MCF 10A (cell line): Measurements from ENCODE around the gene GARRE1. TPM values are rescaled to one million over a fixed set of nuclear protein-coding genes. Genes with fewer than 3 reads are reported as not detected.
"Not testable (repeated sequence)": the region's sequence is repeated elsewhere in the genome, so short reads cannot be mapped to it uniquely, and the experiment has no call there.

Experiments
- BruUV-seq: library from RNA; stranded (reverse); fragments of 400-500 nt; replicated peaks from 2 replicates; lab custom pipeline; 2021; lab: Mats Ljungman, UMichigan
- CTCF ChIA-PET: fragments of 300-600 bp; sonication (Branson Sonifier 250); formaldehyde crosslinking; extraction: SDS; loops from one replicate; lab custom pipeline; 2021; ENCODE audit warnings: antibody characterized with exemption, inconsistent platforms; lab: Yijun Ruan, JAX
- POLR2A ChIA-PET: fragments of 300-600, 350-650 bp; sonication (Branson Sonifier 250); formaldehyde crosslinking; extraction: SDS; loops from one replicate; lab custom pipeline; 2020; ENCODE audit warnings: antibody characterized with exemption, inconsistent platforms; lab: Yijun Ruan, JAX
- DNase-seq: peaks from one replicate; pipeline ENCODE4 v3.0.0-alpha.2; 2018; ENCODE audit not compliant: unreplicated experiment
- H3K27ac Mint-ChIP-seq: one replicate; pipeline ENCODE4 v1.8.0; 2022; ENCODE audit warnings: mild to moderate bottlenecking, low read depth, mixed read lengths; ENCODE audit not compliant: unreplicated experiment
- H3K27me3 Mint-ChIP-seq: one replicate; pipeline ENCODE4 v1.8.0; 2022; ENCODE audit warnings: mixed read lengths; ENCODE audit not compliant: insufficient read depth, unreplicated experiment
- H3K36me3 Mint-ChIP-seq: one replicate; pipeline ENCODE4 v1.8.0; 2022; ENCODE audit warnings: mild to moderate bottlenecking, moderate library complexity, mixed read lengths; ENCODE audit not compliant: insufficient read depth, unreplicated experiment
- H3K4me1 Mint-ChIP-seq: one replicate; pipeline ENCODE4 v1.8.0; 2022; ENCODE audit warnings: mixed read lengths; ENCODE audit not compliant: insufficient read depth, unreplicated experiment
- H3K4me3 Mint-ChIP-seq: one replicate; pipeline ENCODE4 v1.8.0; 2022; ENCODE audit warnings: mild to moderate bottlenecking, moderate library complexity, mixed read lengths; ENCODE audit not compliant: unreplicated experiment
- H3K9me3 Mint-ChIP-seq: one replicate; pipeline ENCODE4 v1.8.0; 2022; ENCODE audit warnings: mixed read lengths; ENCODE audit not compliant: unreplicated experiment
- intact Hi-C: fragments of 100-400 bp; cut with micrococcal nuclease; formaldehyde crosslinking; loops from 2 replicates; pipeline ENCODE4 v1.14.1; 2022
- total RNA-seq: library from RNA; stranded (reverse); gene quantifications from 2 replicates; pipeline ENCODE4 v1.2.3, GENCODE V29; 2022
- TF ChIP-seq, protein P1 (sequence below): fragments of 200-600 bp; IDR thresholded peaks from one replicate; pipeline ENCODE4 v1.8.0; 2022; ENCODE audit warnings: antibody characterized with exemption, mild to moderate bottlenecking; ENCODE audit not compliant: unreplicated experiment

The GARRE1 gene
- total RNA-seq, 1 experiment from 2014 or later: 12.8 TPM

DNA sequence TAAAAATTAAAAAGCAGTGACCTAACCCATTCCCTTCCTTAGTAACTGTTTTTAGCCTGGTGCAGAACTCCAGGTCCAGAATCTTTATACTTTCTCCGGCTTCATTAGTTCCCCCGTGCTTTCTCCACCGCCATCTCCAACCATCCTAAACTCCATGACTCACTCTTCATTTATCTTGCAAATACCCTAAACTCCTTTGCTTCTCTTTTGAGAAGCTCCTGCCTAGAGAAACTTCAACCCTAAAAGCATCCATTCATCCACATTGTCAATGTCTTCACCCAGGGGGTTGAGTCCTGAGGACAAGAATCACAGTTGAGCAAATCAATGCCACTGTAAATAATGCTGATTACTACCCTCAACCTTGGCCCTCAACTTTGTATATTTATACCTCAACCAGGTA lies 17.1 kb upstream of the GARRE1 start:
- Mint-ChIP-seq H3K4me1 (peaks cover 10% of the 10 kb centered on the region), H3K4me3 (no peak overlapping the region), H3K36me3 (peaks cover 7% of the 10 kb centered on the region), H3K27me3 (no peaks in the 10 kb centered on the region), H3K27ac (no peak overlapping the region), H3K9me3 (no peaks in the 10 kb centered on the region)
- POLR2A ChIA-PET: interaction anchor here (0.6 to 0.9 kb wide), 2 partner anchors 10 to 38 kb away, joined by 3 read pairs; no protein-coding TSS in a partner anchor
- TF ChIP-seq, protein P1, sequence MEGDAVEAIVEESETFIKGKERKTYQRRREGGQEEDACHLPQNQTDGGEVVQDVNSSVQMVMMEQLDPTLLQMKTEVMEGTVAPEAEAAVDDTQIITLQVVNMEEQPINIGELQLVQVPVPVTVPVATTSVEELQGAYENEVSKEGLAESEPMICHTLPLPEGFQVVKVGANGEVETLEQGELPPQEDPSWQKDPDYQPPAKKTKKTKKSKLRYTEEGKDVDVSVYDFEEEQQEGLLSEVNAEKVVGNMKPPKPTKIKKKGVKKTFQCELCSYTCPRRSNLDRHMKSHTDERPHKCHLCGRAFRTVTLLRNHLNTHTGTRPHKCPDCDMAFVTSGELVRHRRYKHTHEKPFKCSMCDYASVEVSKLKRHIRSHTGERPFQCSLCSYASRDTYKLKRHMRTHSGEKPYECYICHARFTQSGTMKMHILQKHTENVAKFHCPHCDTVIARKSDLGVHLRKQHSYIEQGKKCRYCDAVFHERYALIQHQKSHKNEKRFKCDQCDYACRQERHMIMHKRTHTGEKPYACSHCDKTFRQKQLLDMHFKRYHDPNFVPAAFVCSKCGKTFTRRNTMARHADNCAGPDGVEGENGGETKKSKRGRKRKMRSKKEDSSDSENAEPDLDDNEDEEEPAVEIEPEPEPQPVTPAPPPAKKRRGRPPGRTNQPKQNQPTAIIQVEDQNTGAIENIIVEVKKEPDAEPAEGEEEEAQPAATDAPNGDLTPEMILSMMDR: no peak
- intact Hi-C loops: no loop called here
- BruUV-seq: no TSS peak
- DNase-seq: no peak
- CTCF ChIA-PET: interaction anchor here (0.7 to 1.6 kb wide), 3 partner anchors 12 to 43 kb away, joined by 3 read pairs; no protein-coding TSS in a partner anchor

DNA sequence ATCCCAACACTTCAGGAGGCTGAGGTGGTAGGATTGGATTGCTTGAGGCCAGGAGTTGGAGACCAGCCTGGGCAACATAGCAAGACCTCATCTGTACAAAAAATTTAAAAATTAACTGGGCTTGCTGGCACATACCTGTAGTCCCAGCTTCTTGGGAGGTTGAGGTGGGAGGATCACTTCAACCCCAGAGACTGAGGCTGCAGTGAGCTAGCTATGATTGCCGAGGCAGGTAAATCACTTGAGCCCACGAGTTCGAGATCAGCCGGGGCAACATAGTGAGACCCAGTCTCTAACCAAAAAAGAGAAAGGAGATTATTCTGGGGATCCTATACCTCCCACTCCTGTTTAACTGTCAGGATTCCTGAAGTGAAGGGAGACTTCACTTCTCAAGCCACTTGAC lies 16.4 kb upstream of the GARRE1 start:
- no peak overlapping the region for H3K4me3 Mint-ChIP-seq
- no peak overlapping the region for H3K27ac Mint-ChIP-seq
- CTCF ChIA-PET: interaction anchor here (0.6 to 1.1 kb wide), 4 partner anchors 13 to 165 kb away, joined by 3 read pairs; no protein-coding TSS in a partner anchor
- TF ChIP-seq, protein P1: no peak
- H3K9me3 Mint-ChIP-seq: no peaks in the 10 kb centered on the region
- H3K4me1 Mint-ChIP-seq: peaks cover 4% of the 10 kb centered on the region
- DNase-seq: no peak
- BruUV-seq: no TSS peak
- POLR2A ChIA-PET: no interaction called here
- H3K36me3 Mint-ChIP-seq: peaks cover 7% of the 10 kb centered on the region
- no peaks in the 10 kb centered on the region for H3K27me3 Mint-ChIP-seq
- intact Hi-C loops: no loop called here

DNA sequence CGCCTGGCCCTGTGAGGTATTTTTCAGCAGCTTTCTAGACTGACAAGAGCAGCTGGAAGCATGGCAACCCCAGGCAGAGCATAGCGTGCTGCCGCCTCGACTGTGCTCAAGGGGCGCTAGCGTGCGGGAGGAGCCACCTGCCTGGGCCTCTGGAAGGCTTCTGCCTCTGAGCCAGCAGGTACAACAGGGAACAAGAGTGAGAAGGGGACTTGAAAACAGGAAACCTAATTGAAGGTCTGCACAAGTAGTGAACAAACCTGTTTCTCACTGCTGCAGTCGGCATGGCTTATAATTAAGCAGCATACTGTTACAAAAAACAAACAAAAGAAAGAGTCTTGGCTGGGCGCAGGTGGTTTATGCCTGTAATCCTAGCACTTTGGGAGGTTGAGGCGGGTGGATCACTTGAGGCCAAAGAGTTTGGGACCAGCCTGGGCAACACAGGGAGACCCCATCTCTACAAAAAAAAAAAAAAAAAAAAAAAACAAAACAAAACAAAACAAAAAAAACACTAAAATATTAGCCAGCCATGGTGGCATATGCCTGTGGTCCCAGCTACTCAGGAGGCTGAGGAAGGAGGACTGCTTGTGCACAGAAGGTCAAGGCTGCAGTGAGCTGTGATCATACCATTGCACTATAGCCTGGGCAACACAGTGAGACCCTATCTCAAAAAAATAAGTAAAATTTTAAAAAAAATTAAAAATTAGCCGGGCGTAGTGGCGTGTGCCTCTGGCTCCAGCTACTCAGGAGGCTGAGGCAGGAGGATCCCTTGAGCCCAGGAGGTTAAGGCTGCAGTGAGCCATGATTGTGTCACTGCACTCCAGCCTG lies 12.6 kb upstream of the GARRE1 start:
- POLR2A ChIA-PET: interaction anchor here (0.8 kb wide), 2 partner anchors 11 to 13 kb away, joined by 3 to 4 read pairs; no protein-coding TSS in a partner anchor

DNA sequence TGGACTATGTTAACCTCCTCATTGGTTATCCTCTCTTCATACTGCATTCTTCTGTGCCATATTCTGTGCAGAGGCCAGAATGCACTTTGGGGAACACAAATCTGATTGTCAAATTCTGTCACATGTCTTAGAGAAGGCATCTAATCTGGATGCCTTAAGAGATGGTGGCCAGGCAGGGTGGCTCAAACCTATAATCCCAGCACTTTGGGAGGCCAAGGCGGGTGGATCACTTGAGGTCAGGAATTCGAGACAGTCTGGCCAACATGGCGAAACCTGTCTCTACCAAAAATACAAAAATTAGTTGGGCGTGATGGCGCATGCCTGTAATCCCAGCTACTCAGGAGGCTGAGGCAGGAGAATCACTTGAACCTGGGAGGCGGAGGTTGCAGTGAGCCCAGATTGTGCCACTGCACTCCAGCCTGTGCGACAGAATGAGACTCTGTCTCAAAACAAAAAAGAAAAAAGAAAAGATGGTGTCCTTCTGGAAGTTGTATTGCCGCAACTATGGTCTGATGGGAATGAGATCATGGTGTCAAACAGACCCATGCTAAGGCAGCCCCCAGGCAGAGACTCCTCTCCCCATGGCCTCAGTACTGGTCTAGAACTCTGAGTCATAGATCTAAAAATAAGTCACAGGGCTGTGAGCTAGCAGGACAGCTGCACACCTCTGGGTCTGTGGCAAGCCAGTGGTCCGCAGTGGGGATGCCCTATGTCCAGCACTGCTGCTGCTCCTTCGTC lies 11.0 kb upstream of the GARRE1 start:
- POLR2A ChIA-PET: interaction anchor here (1.0 kb wide), 1 partner anchor 10 kb away, joined by 3 read pairs; no protein-coding TSS in a partner anchor
- H3K4me1 Mint-ChIP-seq, H3K4me3 Mint-ChIP-seq, intact Hi-C loops, H3K9me3 Mint-ChIP-seq, H3K36me3 Mint-ChIP-seq, DNase-seq, CTCF ChIA-PET, H3K27me3 Mint-ChIP-seq, H3K27ac Mint-ChIP-seq, BruUV-seq: not testable (repeated sequence)

More for the DNA sequence above, 12.6 kb upstream of the GARRE1 start:
- intact Hi-C loops: no loop called here
- no TSS peak for BruUV-seq
- H3K4me1 Mint-ChIP-seq: no peaks in the 10 kb centered on the region
- no peaks in the 10 kb centered on the region for H3K9me3 Mint-ChIP-seq
- CTCF ChIA-PET: interaction anchor here (0.6 kb wide), 1 partner anchor 144 kb away, joined by 3 read pairs; no protein-coding TSS in a partner anchor
- no peak for DNase-seq
- TF ChIP-seq, protein P1: no peak
- H3K36me3 Mint-ChIP-seq: peaks cover 13% of the 10 kb centered on the region
- H3K27ac Mint-ChIP-seq: no peak overlapping the region
- H3K4me3 Mint-ChIP-seq: no peak overlapping the region
- no peaks in the 10 kb centered on the region for H3K27me3 Mint-ChIP-seq
